ENCODE results near the gene SKI. TPM values are rescaled to one million over a fixed set of nuclear protein-coding genes. Genes with fewer than 3 reads are reported as not detected.
A peak's percentile ranks its signal among the peaks of the same experiment; 100 is the strongest.
"Not testable (repeated sequence)": the region's sequence is repeated elsewhere in the genome, so short reads cannot be mapped to it uniquely, and the experiment has no call there.

SKI gene
- total RNA-seq, 1 donor from 2014 or later: 38.5 TPM

DNA sequence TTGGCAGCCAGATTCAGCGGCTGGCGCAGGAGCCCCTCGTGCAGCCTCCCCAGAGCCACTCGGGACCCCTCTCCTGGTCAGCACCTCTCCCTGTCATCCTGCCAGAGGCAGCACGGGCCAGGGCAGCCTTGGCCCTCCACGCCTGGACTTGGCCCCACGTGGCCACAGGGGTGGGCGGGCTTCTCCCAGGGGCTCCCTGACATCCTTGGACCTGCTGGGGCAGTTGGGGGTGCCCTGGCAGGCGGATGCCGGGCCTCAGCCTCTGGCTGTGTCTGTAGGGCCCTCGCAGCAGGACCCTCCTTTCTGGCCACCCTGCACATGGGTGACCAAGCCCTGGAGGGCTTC is 103.1 kb downstream of the SKI start:
- intact Hi-C loops (cut with DNase I): no loop called here
- DNase-seq (ENCODE audit: missing footprints): no peak
- ATAC-seq: peak; percentile 13

DNA sequence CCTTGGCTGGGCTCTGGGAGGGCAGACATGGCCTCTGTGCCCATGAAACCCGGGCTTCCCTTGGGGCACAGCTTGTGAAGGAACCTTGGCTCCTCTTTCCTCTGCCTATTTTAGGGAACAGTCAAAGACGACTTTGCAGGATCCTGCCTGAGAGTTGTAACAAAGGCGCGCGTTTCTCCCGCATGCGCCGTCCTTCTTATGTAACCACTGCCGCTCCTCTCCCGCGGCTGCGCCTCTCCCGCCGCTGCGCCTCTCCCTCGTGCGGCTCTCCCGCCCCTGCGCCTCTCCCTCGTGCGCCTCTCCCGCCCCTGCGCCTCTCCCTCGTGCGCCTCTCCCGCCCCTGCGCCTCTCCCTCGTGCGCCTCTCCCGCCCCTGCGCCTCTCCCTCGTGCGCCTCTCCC is 103.5 kb downstream of the SKI start:
- ATAC-seq; intact Hi-C loops (cut with DNase I); DNase-seq (ENCODE audit: missing footprints): not testable (repeated sequence)

DNA sequence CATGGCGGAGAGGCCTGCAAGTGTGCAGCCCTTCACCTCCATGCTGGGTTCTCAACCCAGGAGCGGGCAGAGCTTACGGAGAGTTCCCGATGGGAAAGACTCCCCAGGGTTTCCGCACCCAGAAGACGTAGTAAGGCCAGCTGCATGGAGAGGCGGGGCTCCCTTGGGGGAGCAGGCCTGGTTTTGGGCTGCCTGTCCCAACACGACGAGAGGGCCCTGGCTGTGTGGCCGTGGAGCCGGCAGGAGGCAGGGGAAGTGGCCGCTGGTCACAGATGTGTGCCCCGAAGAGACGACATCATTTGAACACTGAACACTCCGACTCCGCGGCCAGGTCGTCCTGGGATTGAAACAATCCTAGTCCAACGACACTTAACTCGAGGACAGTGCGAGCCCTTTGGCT is 106.2 kb downstream of the SKI start:
- intact Hi-C loops (cut with DNase I): no loop called here
- no peak for DNase-seq (ENCODE audit: missing footprints)
- no peak for ATAC-seq

DNA sequence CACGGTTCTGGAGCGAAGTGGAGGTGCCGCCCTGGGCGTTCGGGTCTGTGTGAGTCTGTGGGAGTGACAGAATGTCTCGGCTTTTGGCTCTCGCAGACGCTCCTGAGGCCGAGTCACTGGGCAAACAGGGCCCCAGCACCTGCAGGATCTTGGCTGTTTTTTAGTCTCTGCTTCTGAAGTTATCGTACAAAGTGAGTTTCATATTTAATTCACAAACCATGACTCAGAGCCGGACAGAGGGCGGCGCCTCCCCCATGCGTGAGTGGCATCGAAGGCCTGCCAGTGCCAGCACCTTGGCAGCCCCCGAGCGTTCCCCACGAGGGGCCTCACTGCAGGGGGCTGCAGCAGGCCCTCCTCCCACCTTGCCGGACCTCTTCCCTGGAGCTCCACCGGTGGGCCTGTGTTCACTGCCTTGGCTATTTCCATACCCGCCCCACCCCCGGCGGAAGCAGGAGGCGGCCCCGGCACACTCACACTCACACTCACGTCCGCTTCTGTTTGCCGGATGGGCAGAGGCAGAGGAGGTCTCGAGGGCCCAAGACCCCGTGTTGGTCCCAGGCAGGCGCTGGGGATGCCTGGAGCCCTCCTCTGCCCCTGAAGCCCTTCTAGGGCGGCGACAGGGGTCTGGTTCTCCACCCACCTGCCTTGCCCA is 106.9 kb downstream of the SKI start:
- no peak for ATAC-seq
- intact Hi-C loops (cut with DNase I): no loop called here
- DNase-seq (ENCODE audit: missing footprints): no peak

DNA sequence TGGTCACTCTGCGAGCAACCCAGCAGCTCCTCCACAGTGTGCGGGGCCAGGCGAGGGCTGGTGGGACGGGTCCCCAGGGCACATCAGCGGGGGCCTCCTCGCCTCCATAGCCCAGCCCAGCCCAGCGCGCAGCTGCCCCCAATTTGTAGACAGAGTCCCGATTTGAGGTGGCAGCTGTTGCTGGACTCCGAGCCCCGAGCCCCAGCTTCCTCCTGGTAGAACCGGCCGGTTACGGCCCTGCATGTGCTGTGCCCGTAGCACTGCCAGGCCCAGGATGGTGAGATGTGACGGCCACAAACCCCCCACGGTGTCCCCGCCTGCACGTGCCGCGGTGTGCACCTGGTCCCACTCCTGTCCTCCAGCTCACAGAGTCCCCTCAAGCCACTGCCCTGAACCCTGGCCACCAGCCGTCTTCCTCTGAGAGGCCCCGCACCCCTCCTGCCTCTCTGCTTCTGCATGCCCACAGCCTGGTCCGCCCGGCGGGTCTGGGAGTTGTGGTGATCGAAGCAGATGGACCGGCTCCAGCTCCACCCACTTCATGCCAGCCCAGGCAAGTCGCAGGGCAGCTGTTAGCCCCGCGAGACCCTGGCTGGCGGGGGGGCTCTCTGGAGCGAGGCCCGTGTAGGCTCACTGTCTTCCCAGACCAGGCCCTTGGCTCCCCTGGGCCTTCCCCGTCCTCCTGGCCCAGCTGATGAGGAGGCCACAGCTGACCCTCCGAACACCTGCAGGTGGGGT is 107.8 kb downstream of the SKI start:
- DNase-seq (ENCODE audit: missing footprints) (no peak), ATAC-seq (no peak)
- intact Hi-C loops (cut with DNase I): no loop called here

DNA sequence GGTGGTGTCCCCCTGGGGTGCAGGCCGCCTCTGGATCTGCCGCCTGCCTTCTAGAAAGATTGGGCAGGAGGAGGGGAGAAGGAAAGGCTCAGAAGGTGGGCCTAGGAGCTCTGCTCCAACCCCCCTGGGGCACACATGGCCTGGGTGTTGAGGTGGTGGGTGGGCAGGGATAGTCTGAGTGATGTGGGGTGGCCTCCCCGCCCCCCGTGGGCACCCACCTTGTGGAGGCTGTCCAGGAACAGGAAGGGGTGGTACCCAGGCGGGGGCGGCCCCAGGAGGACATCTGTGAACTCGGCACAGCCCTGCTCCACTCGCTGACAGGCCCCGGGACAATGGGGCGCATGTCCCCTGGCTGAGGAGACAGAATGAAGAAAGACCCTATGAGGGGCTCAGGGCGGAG is 108.4 kb downstream of the SKI start:
- ATAC-seq: no peak
- intact Hi-C loops (cut with DNase I): no loop called here
- DNase-seq (ENCODE audit: missing footprints): no peak

DNA sequence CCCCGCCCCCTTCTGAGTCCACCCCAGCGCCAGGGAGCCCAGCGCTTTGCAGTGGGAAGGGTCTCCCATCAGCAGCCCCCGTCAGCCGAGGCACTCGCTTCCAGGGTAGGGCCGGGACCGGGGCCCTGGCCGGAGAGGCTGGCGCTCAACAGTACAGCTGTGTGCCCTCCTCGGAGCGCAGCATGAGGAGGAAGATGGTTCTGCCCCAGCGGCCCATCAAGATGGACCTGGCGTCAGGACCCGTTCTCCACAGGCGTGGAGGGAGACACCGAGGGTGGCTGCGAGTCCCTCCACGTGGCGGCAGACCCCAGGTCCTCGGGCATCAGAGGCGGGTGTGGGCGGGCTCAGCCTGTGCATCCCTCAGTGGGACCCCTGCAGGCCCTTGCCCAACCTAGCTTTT is 109.0 kb downstream of the SKI start:
- intact Hi-C loops (cut with DNase I): no loop called here
- DNase-seq (ENCODE audit: missing footprints): no peak
- no peak for ATAC-seq

DNA sequence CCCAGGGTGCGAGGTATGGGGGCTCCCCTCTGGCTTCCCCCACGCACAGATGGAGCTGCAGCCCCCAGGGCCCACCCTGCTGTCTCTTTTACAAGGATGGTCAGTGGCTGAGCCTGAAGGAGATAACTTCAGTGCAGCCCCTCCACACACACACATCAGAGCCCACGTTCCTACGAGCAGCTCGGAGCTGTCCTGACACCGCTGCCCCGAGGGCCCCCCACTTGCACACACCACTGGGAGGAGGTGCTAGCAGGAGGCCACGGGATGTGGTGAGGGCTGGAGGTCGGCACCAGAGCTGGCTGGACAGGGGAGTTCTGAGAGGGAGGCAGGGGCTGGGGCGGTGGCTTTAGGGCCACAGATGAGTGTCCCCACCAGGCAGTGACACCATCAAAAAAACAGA is 109.4 kb downstream of the SKI start:
- DNase-seq (ENCODE audit: missing footprints) (no peak), ATAC-seq (no peak)
- intact Hi-C loops (cut with DNase I): no loop called here

DNA sequence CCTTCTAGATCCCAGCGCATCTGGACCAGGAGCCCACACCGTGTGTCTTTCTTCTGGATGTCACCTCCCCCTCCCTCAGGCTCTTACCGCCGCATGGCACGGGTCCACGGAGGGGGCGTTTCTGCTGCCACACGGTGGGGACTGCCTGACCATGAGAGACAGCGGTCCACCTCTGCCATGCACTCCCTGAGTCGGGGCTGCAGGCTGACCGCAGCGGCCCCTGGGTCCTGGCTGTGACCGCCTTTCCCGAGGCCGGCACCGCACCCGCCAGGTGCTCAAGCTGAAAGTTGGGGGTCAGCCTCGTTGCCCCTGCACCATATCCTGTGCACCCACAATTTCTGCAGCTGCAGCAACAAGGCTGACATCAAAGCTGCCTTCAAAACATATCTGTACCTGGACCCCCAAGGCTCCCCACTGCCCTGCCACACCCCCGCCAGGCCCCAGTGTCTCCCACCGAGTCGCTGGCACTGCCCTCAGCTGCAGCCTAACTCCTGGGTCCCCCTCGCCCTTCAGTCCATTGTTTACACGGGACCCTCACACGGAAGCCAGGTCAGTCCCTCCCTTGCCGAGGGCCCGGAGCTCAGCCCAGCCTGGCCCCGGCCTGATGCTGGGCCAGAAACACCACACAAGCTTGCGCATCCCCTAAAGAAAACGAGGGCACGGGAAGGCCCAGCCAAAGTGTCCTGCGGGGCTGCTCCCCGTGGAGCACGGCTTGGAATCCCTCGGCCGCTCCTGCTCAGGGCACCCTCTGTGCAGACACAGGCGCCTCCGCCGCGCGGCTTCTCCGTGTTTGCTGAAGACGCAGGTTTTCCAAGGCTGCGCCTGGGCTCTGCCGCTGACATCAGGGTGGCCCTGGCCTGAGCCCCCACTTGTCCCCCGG is 111.3 kb downstream of the SKI start:
- DNase-seq (ENCODE audit: missing footprints): peak; percentile 50
- intact Hi-C loops (cut with DNase I): no loop called here
- no peak for ATAC-seq

DNA sequence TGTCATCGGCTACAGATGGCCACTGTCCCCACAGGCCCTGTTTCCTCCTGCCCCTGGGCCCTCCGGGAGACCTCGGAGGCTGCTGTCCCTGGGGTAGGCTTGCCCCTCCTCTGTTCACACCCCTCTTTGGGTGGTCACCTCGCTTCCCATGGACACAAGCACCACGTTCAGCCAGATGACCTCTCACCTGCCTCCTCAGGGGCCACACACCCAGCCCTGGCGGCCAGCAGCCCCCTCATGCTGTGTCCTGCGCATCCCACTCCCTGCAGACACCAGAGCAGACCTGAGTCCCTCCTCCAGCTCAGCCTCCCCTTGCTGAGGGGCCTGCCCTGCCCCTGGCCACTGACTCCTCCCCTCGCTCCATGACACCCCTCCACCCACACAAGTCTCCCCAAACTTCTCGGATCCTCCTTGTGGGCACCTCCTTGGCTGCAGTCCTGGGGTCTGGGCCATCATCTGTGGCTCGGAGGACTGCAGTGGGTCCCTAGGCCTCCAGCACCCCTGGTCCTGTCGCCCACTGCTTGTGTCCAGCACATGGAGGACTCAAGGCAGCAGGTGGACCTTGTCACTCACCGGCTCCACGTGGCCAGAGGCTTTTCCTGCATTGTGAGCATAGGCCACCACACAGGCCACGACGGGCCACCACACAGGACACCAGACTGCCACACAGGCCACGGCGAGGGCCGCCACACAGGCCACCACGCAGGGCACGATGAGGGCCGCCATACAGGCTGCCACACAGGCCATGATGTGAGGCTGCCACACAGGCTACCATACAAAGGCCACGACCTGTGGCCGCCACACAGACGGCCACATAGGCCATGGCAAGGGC is 112.2 kb downstream of the SKI start:
- intact Hi-C loops (cut with DNase I): no loop called here
- no peak for ATAC-seq
- peak; percentile 43 for DNase-seq (ENCODE audit: missing footprints)

DNA sequence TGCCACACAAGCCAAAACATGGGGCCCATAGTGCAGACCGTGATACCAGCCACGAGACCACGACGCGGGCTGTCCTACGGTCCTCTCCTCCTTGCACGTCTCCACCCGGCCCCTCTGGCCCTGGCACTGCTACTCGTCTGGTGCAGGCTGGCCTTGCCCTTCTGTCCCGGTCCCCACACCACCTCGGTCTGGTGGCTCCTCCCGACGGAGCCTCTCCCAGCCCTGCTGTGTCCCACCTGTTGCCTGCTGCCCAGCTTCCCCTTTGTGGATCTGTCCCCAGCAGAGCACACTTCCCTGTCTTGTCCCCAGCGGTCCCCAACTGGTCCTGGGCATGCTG is 112.8 kb downstream of the SKI start:
- ATAC-seq (no peak), DNase-seq (ENCODE audit: missing footprints) (peak; percentile 50)
- intact Hi-C loops (cut with DNase I): no loop called here

DNA sequence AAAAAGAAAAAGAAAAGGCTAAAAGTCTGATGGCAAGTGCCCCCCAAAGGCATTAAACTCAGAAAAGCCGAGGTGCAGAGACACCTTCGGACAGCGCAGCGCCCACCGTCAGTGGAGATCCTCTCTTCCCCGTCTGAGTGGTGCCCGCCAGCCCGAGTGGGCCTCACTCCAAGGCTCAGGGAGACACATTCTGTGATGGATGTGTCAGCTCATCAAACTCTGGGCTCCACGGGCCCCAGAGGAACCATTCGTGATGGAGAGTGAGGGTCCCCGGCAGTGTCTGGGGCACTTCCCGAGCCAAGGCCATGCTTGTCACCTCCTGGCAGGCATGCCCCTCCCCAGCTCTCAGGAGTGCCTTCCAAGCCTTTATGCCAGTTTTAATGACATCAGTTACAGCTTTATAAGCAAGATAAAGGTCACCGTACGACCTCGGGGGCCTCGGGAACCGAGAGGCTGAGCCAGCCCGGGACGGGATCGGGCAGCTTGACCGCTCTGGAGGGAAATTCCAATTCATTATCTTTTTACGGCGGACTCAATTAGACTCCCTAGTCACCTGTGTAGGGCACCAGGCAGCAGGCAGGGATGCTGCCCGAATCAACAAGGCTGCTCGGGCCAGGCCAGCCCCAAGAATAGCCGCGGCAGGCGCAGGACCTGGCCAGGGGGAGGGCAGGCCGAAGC is 113.7 kb downstream of the SKI start:
- intact Hi-C loops (cut with DNase I): no loop called here
- no peak for ATAC-seq
- peak; percentile 53 for DNase-seq (ENCODE audit: missing footprints)

DNA sequence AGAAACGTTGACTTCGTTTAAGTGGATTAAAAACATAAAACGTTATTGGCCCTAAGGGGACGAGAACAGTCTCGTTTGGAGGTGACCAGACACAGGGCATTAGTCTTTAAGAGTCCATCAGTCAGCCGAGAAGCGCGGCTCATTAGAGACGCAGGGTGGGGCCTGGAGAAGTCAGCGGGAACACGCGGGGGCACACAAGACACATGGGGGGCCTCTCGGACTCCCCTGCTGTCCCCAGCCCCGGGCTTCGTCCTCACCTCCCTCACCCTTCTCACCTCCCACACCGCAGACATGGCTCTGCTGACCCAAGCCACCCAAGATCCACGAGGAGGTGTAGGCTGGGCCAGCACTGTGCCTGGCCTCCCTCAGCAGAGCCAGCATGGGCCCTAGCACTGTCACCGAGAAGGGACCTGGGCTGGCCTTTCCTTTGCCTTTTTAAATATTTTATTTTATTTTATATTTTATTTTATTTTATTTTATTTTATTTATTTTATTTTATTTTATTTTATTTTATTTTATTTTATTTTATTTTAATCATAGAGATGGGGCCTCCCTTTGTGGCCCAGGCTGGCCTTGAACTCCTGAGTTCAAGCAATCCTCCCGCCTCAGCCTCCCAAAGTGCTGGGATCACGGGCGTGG is 114.4 kb downstream of the SKI start:
- peak; percentile 35 for DNase-seq (ENCODE audit: missing footprints)
- intact Hi-C loops (cut with DNase I): no loop called here
- no peak for ATAC-seq

DNA sequence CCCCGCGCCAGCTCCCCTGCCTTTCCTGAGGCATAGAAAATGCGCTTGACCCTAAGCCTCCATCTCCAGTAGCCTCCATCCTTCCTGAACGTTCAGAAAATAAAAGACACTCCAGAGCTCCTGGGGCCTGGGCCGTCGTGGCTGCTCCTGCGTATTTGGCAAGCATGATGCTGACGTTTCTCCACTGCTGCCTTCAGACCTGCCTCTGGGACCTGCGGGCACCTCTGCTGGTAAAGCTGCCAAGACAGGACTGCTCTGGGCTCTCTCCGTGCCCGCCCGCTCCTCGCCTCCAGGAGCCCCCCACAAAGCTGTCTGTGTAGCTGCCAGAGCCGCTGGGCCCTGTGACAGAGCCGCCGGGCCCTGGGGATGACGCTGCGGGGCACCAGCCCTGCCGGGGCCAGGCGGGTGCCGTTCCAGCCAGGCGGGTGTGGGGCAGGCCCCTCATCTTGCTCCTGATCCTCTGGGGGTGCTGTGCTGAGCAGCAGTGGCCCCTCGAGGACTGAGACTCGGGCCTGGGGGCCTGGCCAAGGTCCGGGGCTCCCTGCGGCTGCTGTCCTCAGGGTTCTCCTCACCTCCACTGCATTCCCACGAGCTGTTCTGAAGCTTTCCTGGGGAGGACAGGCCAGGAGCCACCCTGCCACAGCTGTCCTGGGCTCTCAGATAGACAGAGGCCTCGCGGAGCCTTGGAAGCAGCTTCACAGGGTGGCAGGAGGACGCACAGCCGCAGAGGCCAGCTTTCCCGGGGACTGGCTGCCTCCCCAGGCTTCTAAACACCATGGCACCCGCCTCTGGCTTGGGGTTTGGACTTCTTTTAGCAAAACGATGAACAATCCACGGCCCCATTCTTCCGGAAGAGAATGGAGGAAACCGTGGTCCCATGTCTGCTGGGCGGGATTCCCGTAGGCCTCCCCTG is 115.2 kb downstream of the SKI start:
- DNase-seq (ENCODE audit: missing footprints) (peak; percentile 30), ATAC-seq (no peak)
- intact Hi-C loops (cut with DNase I): no loop called here

DNA sequence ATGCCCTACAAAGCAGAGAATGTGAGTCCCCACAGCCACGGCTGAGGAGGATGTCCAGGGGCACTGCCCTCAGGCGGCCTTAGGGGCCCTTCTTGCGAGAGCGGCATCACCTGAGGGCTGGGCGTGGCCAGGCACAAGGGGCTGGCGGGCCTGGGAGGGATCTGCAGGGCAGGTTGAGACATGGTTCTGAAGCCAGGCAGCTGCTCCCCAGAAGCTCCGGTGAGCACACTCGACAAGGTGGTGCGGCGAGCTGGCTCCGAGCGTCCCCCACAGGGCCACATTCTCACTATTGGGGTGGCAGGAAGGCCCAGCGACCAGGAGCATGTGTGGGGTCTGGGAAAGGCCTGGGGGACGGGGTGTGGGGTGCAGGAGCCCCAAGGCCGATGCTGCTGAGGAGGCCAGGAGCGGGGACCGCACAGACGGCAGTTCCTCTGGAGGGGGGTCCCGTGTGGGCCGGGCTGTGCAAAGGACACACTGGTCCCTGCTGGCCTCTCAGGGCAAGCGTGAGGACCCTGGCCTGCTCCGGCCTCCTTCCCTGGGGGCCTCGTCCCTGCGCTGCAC is 116.1 kb downstream of the SKI start:
- intact Hi-C loops (cut with DNase I): no loop called here
- peak; percentile 39 for DNase-seq (ENCODE audit: missing footprints)

DNA sequence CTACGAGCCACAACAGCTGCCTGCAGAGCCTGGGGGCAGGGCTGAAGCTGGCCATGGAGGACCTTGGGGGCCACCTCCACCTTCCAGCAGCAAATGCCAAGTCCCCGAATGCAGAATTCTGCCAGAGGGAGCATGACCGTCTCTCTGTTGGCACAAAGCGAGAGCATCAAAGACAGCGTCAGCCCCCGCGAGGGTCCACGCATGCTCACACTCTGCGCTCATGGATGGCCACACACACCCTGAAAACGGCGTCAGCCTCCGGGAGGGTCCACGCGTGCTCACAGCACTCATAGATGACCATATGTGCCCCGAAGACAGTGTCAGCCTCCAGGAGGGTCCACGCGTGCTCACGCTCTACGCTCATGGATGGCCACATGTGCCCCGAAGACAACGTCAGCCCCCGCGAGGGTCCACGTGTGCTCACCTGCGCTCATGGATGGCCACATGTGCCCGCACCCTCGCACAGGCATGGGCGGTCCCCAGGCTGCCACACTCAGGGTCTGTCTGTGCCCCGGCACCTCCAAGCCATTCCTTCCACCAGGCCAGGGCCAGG is 116.7 kb downstream of the SKI start:
- ATAC-seq (no peak), DNase-seq (ENCODE audit: missing footprints) (peak; percentile 41)
- intact Hi-C loops (cut with DNase I): no loop called here

More for the DNA sequence above, 116.1 kb downstream of the SKI start:
- no peak for ATAC-seq

All from Right ventricle myocardium inferior (tissue), 1 donor.